Measurements from ENCODE around the gene CSRP1. TPM values are rescaled to one million over a fixed set of nuclear protein-coding genes. Genes with fewer than 3 reads are reported as not detected.

CSRP1 gene
- total RNA-seq, 1 donor from 2014 or later, result 317 TPM

DNA sequence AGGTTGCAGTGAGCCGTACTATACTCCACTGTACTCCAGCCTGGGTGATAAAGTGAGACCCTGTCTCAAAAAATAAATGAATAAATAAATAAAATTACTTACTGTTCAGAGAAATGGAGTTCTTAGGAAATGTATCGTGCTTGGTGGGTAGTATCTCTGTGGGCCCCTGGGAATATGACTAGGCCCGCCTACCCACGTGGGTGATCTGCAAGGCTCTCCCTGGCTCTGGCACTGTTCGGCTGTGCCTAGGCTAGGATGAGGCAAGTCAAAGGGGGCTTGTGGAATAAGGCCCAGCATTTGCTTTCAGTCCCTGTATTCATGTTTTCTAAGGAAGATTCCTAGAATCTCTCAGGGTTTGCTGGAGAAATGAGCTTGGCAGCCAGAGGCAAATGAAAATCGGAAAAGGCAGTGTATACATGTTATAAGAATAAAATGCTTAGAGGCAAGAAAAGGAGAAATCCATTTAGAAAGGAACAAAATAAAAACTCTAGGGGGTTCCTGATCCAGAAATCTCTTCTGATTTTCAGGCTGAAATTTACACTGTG is 4.5 kb upstream of the CSRP1 start:
- peaks cover 9% of the 10 kb centered on the region for H3K27me3 Mint-ChIP-seq (ENCODE audit: low read depth, unreplicated experiment)
- H3K4me3 Mint-ChIP-seq (ENCODE audit: unreplicated experiment), result no peak overlapping the region
- TF ChIP-seq EZH2 (IDR thresholded peaks at IDR 0.05; ENCODE audit: insufficient read depth, low read length), result no peak
- TF ChIP-seq, protein P1, sequence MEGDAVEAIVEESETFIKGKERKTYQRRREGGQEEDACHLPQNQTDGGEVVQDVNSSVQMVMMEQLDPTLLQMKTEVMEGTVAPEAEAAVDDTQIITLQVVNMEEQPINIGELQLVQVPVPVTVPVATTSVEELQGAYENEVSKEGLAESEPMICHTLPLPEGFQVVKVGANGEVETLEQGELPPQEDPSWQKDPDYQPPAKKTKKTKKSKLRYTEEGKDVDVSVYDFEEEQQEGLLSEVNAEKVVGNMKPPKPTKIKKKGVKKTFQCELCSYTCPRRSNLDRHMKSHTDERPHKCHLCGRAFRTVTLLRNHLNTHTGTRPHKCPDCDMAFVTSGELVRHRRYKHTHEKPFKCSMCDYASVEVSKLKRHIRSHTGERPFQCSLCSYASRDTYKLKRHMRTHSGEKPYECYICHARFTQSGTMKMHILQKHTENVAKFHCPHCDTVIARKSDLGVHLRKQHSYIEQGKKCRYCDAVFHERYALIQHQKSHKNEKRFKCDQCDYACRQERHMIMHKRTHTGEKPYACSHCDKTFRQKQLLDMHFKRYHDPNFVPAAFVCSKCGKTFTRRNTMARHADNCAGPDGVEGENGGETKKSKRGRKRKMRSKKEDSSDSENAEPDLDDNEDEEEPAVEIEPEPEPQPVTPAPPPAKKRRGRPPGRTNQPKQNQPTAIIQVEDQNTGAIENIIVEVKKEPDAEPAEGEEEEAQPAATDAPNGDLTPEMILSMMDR (IDR thresholded peaks at IDR 0.05; ENCODE audit: insufficient read depth, low read depth, low read length), result no peak
- Histone ChIP-seq H3K27ac (ENCODE audit: low read depth, low read length) (no peak overlapping the region), H3K4me3 (ENCODE audit: insufficient read depth, low read depth, low read length) (no peak overlapping the region), H3K4me1 (ENCODE audit: insufficient read depth, low read length) (peaks cover 34% of the 10 kb centered on the region), H2AFZ (ENCODE audit: low read depth, low read length) (no peak overlapping the region), H4K20me1 (ENCODE audit: insufficient read depth, low read length) (peaks cover under 1% of the 10 kb centered on the region), H3K36me3 (ENCODE audit: insufficient read depth, low read length) (no peaks in the 10 kb centered on the region), H3K9ac (ENCODE audit: low read length) (peak overlapping the region; percentile 9), H3K79me2 (ENCODE audit: insufficient read depth, low read length) (peaks cover 11% of the 10 kb centered on the region), H3K27me3 (ENCODE audit: insufficient read depth, low read length) (no peaks in the 10 kb centered on the region), H3K9me3 (ENCODE audit: insufficient read depth, low read depth, low read length) (no peaks in the 10 kb centered on the region), H3K4me2 (ENCODE audit: low read length) (no peak overlapping the region)
- peaks cover 27% of the 10 kb centered on the region for H3K4me1 Mint-ChIP-seq (ENCODE audit: low read depth, unreplicated experiment)
- no peaks in the 10 kb centered on the region for H3K9me3 Mint-ChIP-seq (ENCODE audit: unreplicated experiment)
- FAIRE-seq, result no peak
- H3K27ac Mint-ChIP-seq (ENCODE audit: unreplicated experiment), result no peak overlapping the region
- no peaks in the 10 kb centered on the region for H3K36me3 Mint-ChIP-seq (ENCODE audit: low read depth, unreplicated experiment)
- DNase-seq (ENCODE audit: low read depth), result no peak

DNA sequence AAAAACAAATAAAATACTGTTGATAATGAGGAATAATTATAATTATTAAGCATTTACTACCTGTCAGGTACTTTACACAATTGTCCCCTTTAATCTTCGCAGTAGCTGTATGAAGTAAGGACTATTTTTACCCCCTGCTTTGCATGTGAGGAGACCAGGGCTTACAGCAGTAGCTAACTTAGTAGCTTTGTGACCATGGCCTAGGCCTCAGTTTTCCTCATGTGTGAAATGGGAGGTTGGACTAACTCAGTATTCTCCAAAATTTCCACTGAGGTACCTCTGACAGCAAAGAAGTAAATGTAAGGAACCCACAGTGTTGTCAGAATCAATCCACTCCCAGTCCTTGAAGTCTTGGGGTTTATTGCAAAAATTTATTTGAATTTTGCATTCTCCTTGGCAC is 3.8 kb upstream of the CSRP1 start:
- Histone ChIP-seq H4K20me1 (ENCODE audit: insufficient read depth, low read length) (peaks cover 8% of the 10 kb centered on the region), H3K27me3 (ENCODE audit: insufficient read depth, low read length) (no peaks in the 10 kb centered on the region), H3K4me2 (ENCODE audit: low read length) (no peak overlapping the region), H3K79me2 (ENCODE audit: insufficient read depth, low read length) (peaks cover 19% of the 10 kb centered on the region), H3K27ac (ENCODE audit: low read depth, low read length) (no peak overlapping the region), H3K9me3 (ENCODE audit: insufficient read depth, low read depth, low read length) (no peaks in the 10 kb centered on the region), H3K9ac (ENCODE audit: low read length) (no peak overlapping the region), H3K4me3 (ENCODE audit: insufficient read depth, low read depth, low read length) (no peak overlapping the region), H3K36me3 (ENCODE audit: insufficient read depth, low read length) (no peaks in the 10 kb centered on the region), H3K4me1 (ENCODE audit: insufficient read depth, low read length) (peaks cover 40% of the 10 kb centered on the region), H2AFZ (ENCODE audit: low read depth, low read length) (no peak overlapping the region)
- TF ChIP-seq, protein P1 (IDR thresholded peaks at IDR 0.05; ENCODE audit: insufficient read depth, low read depth, low read length), result no peak
- no peak for TF ChIP-seq EZH2 (IDR thresholded peaks at IDR 0.05; ENCODE audit: insufficient read depth, low read length)
- Mint-ChIP-seq H3K9me3 (ENCODE audit: unreplicated experiment) (no peaks in the 10 kb centered on the region), H3K27ac (ENCODE audit: unreplicated experiment) (no peak overlapping the region), H3K36me3 (ENCODE audit: low read depth, unreplicated experiment) (no peaks in the 10 kb centered on the region), H3K27me3 (ENCODE audit: low read depth, unreplicated experiment) (peaks cover 5% of the 10 kb centered on the region), H3K4me3 (ENCODE audit: unreplicated experiment) (no peak overlapping the region), H3K4me1 (ENCODE audit: low read depth, unreplicated experiment) (peaks cover 32% of the 10 kb centered on the region)
- FAIRE-seq, result no peak
- DNase-seq (ENCODE audit: low read depth), result no peak

DNA sequence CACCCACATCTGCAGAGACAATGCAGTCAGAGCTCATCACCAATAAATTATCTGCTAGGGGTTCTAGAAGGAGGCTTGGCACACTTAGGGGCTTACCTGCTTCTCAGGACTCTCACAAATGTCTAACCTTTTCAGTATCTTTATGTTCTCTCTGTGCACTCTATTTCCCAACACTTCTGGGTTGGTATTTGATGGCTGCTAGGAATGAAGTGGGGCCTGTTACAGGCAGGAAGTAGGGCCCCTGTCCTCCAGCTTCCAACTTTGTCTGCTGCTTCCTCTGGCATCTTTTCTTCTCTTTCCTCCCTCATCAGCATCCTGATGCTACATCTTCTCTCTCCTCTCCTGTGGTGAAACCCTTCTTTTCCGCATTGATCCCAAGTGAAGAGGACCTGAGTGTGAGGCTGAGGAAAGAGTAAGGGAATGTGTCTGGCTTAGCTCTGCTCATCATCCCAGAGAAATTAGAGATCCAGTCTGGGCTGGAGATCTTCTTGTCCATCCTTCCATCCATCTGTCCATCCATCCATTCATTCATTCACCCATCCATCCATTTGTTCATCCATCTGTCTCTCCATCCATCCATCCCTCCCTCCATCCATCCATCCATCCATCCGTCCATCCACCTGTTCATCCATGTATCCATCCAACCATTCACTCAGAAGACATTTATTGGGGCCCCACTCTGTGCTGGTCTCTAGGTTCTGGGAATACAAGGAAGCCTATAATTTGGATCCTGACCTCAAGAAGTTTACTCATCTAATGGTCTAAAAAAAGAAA is 2.9 kb upstream of the CSRP1 start:
- DNase-seq (ENCODE audit: low read depth) (no peak), FAIRE-seq (no peak)
- Histone ChIP-seq H4K20me1 (ENCODE audit: insufficient read depth, low read length) (peaks cover 17% of the 10 kb centered on the region), H3K36me3 (ENCODE audit: insufficient read depth, low read length) (no peaks in the 10 kb centered on the region), H3K4me3 (ENCODE audit: insufficient read depth, low read depth, low read length) (no peak overlapping the region), H3K4me2 (ENCODE audit: low read length) (no peak overlapping the region), H3K27me3 (ENCODE audit: insufficient read depth, low read length) (no peaks in the 10 kb centered on the region), H3K9me3 (ENCODE audit: insufficient read depth, low read depth, low read length) (no peaks in the 10 kb centered on the region), H3K4me1 (ENCODE audit: insufficient read depth, low read length) (peaks cover 49% of the 10 kb centered on the region), H3K79me2 (ENCODE audit: insufficient read depth, low read length) (peaks cover 28% of the 10 kb centered on the region), H3K9ac (ENCODE audit: low read length) (no peak overlapping the region), H2AFZ (ENCODE audit: low read depth, low read length) (no peak overlapping the region), H3K27ac (ENCODE audit: low read depth, low read length) (no peak overlapping the region)
- Mint-ChIP-seq H3K27ac (ENCODE audit: unreplicated experiment) (peak overlapping the region; percentile 0), H3K9me3 (ENCODE audit: unreplicated experiment) (no peaks in the 10 kb centered on the region), H3K4me1 (ENCODE audit: low read depth, unreplicated experiment) (peaks cover 40% of the 10 kb centered on the region), H3K4me3 (ENCODE audit: unreplicated experiment) (no peak overlapping the region), H3K27me3 (ENCODE audit: low read depth, unreplicated experiment) (no peaks in the 10 kb centered on the region), H3K36me3 (ENCODE audit: low read depth, unreplicated experiment) (no peaks in the 10 kb centered on the region)
- TF ChIP-seq, protein P1 (IDR thresholded peaks at IDR 0.05; ENCODE audit: insufficient read depth, low read depth, low read length), result no peak
- TF ChIP-seq EZH2 (IDR thresholded peaks at IDR 0.05; ENCODE audit: insufficient read depth, low read length), result no peak

Data from astrocyte (in vitro differentiated cells and primary cell).